Activated naive CD4-positive, alpha-beta T cell treated with anti-CD3 and anti-CD28 coated beads, Interleukin-2, amount 50 U/mL, for 24 hours (primary cell): ENCODE results near the gene SLC1A7.

ENCODE experiments used
- H3K27ac Mint-ChIP-seq: one replicate; pipeline ENCODE4 v1.8.0; 2021; ENCODE audit warnings: mild to moderate bottlenecking, mixed read lengths
- H3K27me3 Mint-ChIP-seq: one replicate; pipeline ENCODE4 v1.8.0; 2021; ENCODE audit warnings: mixed read lengths
- H3K36me3 Mint-ChIP-seq: one replicate; pipeline ENCODE4 v1.8.0; 2021; ENCODE audit warnings: mixed read lengths
- H3K4me1 Mint-ChIP-seq: one replicate; pipeline ENCODE4 v1.8.0; 2021; ENCODE audit warnings: mixed read lengths
- H3K4me3 Mint-ChIP-seq: one replicate; pipeline ENCODE4 v1.8.0; 2021; ENCODE audit warnings: mild to moderate bottlenecking, mixed read lengths
- H3K9me3 Mint-ChIP-seq: one replicate; pipeline ENCODE4 v1.8.0; 2021; ENCODE audit warnings: mixed read lengths

Gene SLC1A7

GRCh38 chr1:53061859-53062707 is 80.4 kb downstream of the SLC1A7 start, which contains the start of gene PODN:
TSS of gene PODN (plus strand) at chr1:53062213. CDS start at chr1:53069856, 7,643 bp downstream.
- Mint-ChIP-seq H3K27me3 (peaks cover 25% of the 10 kb centered on the region), H3K4me3 (peak within 1 kb of the TSS; percentile 70), H3K9me3 (no peaks in the 10 kb centered on the region), H3K36me3 (peaks cover 1% of the 10 kb centered on the region), H3K27ac (no peak within 1 kb of the TSS), H3K4me1 (no peaks in the 10 kb centered on the region)

GRCh38 chr1:53061123-53061858 is 81.1 kb downstream of the SLC1A7 start:
- H3K27me3 Mint-ChIP-seq: peaks cover 22% of the 10 kb centered on the region
- peaks cover 1% of the 10 kb centered on the region for H3K36me3 Mint-ChIP-seq
- H3K4me1 Mint-ChIP-seq: no peaks in the 10 kb centered on the region
- H3K27ac Mint-ChIP-seq: no peak overlapping the region
- no peaks in the 10 kb centered on the region for H3K9me3 Mint-ChIP-seq
- peak overlapping the region; percentile 63 for H3K4me3 Mint-ChIP-seq

- Mint-ChIP-seq H3K4me1 (no peaks in the 10 kb centered on the region), H3K4me3 (no peak overlapping the region), H3K27me3 (peaks cover 20% of the 10 kb centered on the region), H3K36me3 (peaks cover under 1% of the 10 kb centered on the region), H3K9me3 (no peaks in the 10 kb centered on the region), H3K27ac (no peak overlapping the region)
These were observed 81.9 kb downstream of the SLC1A7 start for GRCh38 chr1:53060579-53060978.

- H3K9me3 Mint-ChIP-seq: no peaks in the 10 kb centered on the region
- peaks cover 20% of the 10 kb centered on the region for H3K36me3 Mint-ChIP-seq
- H3K27me3 Mint-ChIP-seq: peaks cover 2% of the 10 kb centered on the region
- H3K27ac Mint-ChIP-seq: no peak overlapping the region
- no peak overlapping the region for H3K4me3 Mint-ChIP-seq
- no peaks in the 10 kb centered on the region for H3K4me1 Mint-ChIP-seq
These were observed 85.3 kb downstream of the SLC1A7 start for GRCh38 chr1:53057127-53057526.

GRCh38 chr1:53051676-53052075 is 90.8 kb downstream of the SLC1A7 start:
- Mint-ChIP-seq H3K4me1 (peaks cover 6% of the 10 kb centered on the region), H3K9me3 (no peaks in the 10 kb centered on the region), H3K36me3 (peaks cover 32% of the 10 kb centered on the region), H3K27me3 (no peaks in the 10 kb centered on the region), H3K27ac (peak overlapping the region; percentile 72), H3K4me3 (no peak overlapping the region)

- Mint-ChIP-seq H3K4me1 (peaks cover 6% of the 10 kb centered on the region), H3K27me3 (no peaks in the 10 kb centered on the region), H3K36me3 (peaks cover 35% of the 10 kb centered on the region), H3K9me3 (no peaks in the 10 kb centered on the region), H3K27ac (no peak overlapping the region), H3K4me3 (no peak overlapping the region)
These were observed 92.1 kb downstream of the SLC1A7 start for GRCh38 chr1:53050310-53050709.

GRCh38 chr1:53049574-53049967 is 92.9 kb downstream of the SLC1A7 start:
- Mint-ChIP-seq H3K4me3 (no peak overlapping the region), H3K36me3 (peaks cover 34% of the 10 kb centered on the region), H3K4me1 (peaks cover 6% of the 10 kb centered on the region), H3K27me3 (no peaks in the 10 kb centered on the region), H3K9me3 (no peaks in the 10 kb centered on the region), H3K27ac (no peak overlapping the region)

- Mint-ChIP-seq H3K4me3 (no peak overlapping the region), H3K36me3 (peaks cover 31% of the 10 kb centered on the region), H3K27ac (no peak overlapping the region), H3K27me3 (no peaks in the 10 kb centered on the region), H3K9me3 (no peaks in the 10 kb centered on the region), H3K4me1 (peaks cover 6% of the 10 kb centered on the region)
These were observed 93.4 kb downstream of the SLC1A7 start for GRCh38 chr1:53048960-53049573.

- no peak overlapping the region for H3K4me3 Mint-ChIP-seq
- H3K27me3 Mint-ChIP-seq: no peaks in the 10 kb centered on the region
- H3K36me3 Mint-ChIP-seq: peaks cover 24% of the 10 kb centered on the region
- H3K9me3 Mint-ChIP-seq: no peaks in the 10 kb centered on the region
- peaks cover 6% of the 10 kb centered on the region for H3K4me1 Mint-ChIP-seq
- H3K27ac Mint-ChIP-seq: no peak overlapping the region
These were observed 94.4 kb downstream of the SLC1A7 start for GRCh38 chr1:53047737-53048736.

GRCh38 chr1:53046930-53047329 is 95.5 kb downstream of the SLC1A7 start:
- Mint-ChIP-seq H3K36me3 (peaks cover 17% of the 10 kb centered on the region), H3K27ac (no peak overlapping the region), H3K4me3 (no peak overlapping the region), H3K27me3 (no peaks in the 10 kb centered on the region), H3K9me3 (no peaks in the 10 kb centered on the region), H3K4me1 (peaks cover 6% of the 10 kb centered on the region)

- H3K4me3 Mint-ChIP-seq: no peak overlapping the region
- H3K27ac Mint-ChIP-seq: no peak overlapping the region
- no peaks in the 10 kb centered on the region for H3K27me3 Mint-ChIP-seq
- no peaks in the 10 kb centered on the region for H3K9me3 Mint-ChIP-seq
- H3K4me1 Mint-ChIP-seq: peaks cover 6% of the 10 kb centered on the region
- peaks cover 21% of the 10 kb centered on the region for H3K36me3 Mint-ChIP-seq
These were observed 97.5 kb downstream of the SLC1A7 start for GRCh38 chr1:53044926-53045325.

GRCh38 chr1:53043271-53043670 is 99.2 kb downstream of the SLC1A7 start:
- Mint-ChIP-seq H3K27me3 (no peaks in the 10 kb centered on the region), H3K27ac (no peak overlapping the region), H3K9me3 (no peaks in the 10 kb centered on the region), H3K4me3 (no peak overlapping the region), H3K36me3 (peaks cover 26% of the 10 kb centered on the region), H3K4me1 (peaks cover 6% of the 10 kb centered on the region)

- no peak overlapping the region for H3K4me3 Mint-ChIP-seq
These were observed 103.9 kb downstream of the SLC1A7 start for GRCh38 chr1:53038566-53038965.

More at GRCh38 chr1:53038566-53038965, 103.9 kb downstream of the SLC1A7 start:
- Mint-ChIP-seq H3K27ac (no peak overlapping the region), H3K9me3 (no peaks in the 10 kb centered on the region), H3K27me3 (no peaks in the 10 kb centered on the region), H3K4me1 (no peaks in the 10 kb centered on the region), H3K36me3 (peaks cover 22% of the 10 kb centered on the region)
